Right cardiac atrium (tissue), 5 donors: ENCODE data around the gene ZSWIM2. TPM values are rescaled to one million over a fixed set of nuclear protein-coding genes. Genes with fewer than 3 reads are reported as not detected.
"Not testable (repeated sequence)": the region's sequence is repeated elsewhere in the genome, so short reads cannot be mapped to it uniquely, and the experiment has no call there.

Experiments
- ATAC-seq, 2 donors: fragments of 200-7000 bp; cut with Tn5 transposase; one replicate each; pipeline versions ENCODE4 v1.8.0 to v1.9.1; 2020; ENCODE audit warnings: moderate library complexity in 2 of 2, mild to moderate bottlenecking in 1 of 2
- DNase-seq, 3 donors: peaks; one replicate each; pipeline ENCODE4 v3.0.0-alpha.2; 2020
- H3K27ac ChIP-seq: one replicate; pipeline ENCODE4 v1.5.1; 2013; ENCODE audit warnings: mild to moderate bottlenecking, low read length, control low read depth, moderate library complexity
- H3K27me3 ChIP-seq: one replicate; pipeline ENCODE4 v1.6.1; 2013; ENCODE audit not compliant: control insufficient read depth, insufficient read depth
- H3K4me1 ChIP-seq: one replicate; pipeline ENCODE4 v1.6.1; 2013; ENCODE audit warnings: low read length; ENCODE audit not compliant: control insufficient read depth, insufficient read depth
- H3K4me3 ChIP-seq: one replicate; pipeline ENCODE4 v1.5.1; 2013; ENCODE audit warnings: low read length, control low read depth
- H3K9me3 ChIP-seq: one replicate; pipeline ENCODE4 v1.6.1; 2013; ENCODE audit warnings: low read length; ENCODE audit not compliant: control insufficient read depth
- WGBS: extraction: QIAGEN DNeasy Blood & Tissue Kit; methylation state at CpG from one replicate; pipeline ENCODE4 v1.1.7; 2013; 5-methylcytosine and 5-hydroxymethylcytosine counted together
- intact Hi-C, 4 donors: fragments of 100-400 bp; cut with DNase I; formaldehyde crosslinking; loops; one replicate each; pipeline versions ENCODE4 v1.11.0 to v1.14.0; 2022 to 2023
- polyA plus RNA-seq: library from polyadenylated mRNA; stranded (reverse); fragments of 200-250 nt; gene quantifications from one replicate; pipeline ENCODE4 v1.2.3, GENCODE V29; 2013
- total RNA-seq, 4 donors: library from RNA; stranded (reverse); fragmentation: NEBNext Ultra II Directional; extraction: Animal tissue kit (Norgen Biotek cat#: 25700); gene quantifications; one replicate each; pipeline ENCODE4 v1.2.1, GENCODE V29; 2021
- donor health status: healthy with polysubstance abuse.
- donor health status: DM: no; HTN: yes; CAD: no.
- donor health status: DM: no; HTN: no; CAD: no.
- donor health status: DM: no; HTN: yes; CAD: no; lungs with severe emphysema.
- donor health status: DM: yes; HTN: yes; CAD: no.

The ZSWIM2 gene
- total and polyA plus RNA-seq, 5 donors = not detected

- no peaks in the 10 kb centered on the region for H3K27me3 ChIP-seq
- no peak overlapping the region for H3K4me3 ChIP-seq
- intact Hi-C loops = no loop called here
- ATAC-seq (no peak), DNase-seq (no peak)
- H3K27ac ChIP-seq = no peak overlapping the region
- no peaks in the 10 kb centered on the region for H3K4me1 ChIP-seq
- 59% methylated on average over 3 of the region's 3 CpGs for WGBS
- H3K9me3 ChIP-seq = no peaks in the 10 kb centered on the region
Observed at GRCh38 chr2:186841940-186842339, 7.0 kb downstream of the ZSWIM2 start.

GRCh38 chr2:186835628-186836027 is 13.3 kb downstream of the ZSWIM2 start:
- no peak overlapping the region for H3K4me3 ChIP-seq
- 50% methylated on average over 1 of the region's 1 CpG for WGBS
- DNase-seq = no peak
- H3K27ac ChIP-seq = no peak overlapping the region
- ATAC-seq = no peak
- H3K9me3 ChIP-seq = no peaks in the 10 kb centered on the region
- H3K4me1 ChIP-seq = no peaks in the 10 kb centered on the region
- H3K27me3 ChIP-seq = no peaks in the 10 kb centered on the region
- intact Hi-C loops = no loop called here

GRCh38 chr2:186827862-186828492 is 21.0 kb downstream of the ZSWIM2 start:
- no peaks in the 10 kb centered on the region for H3K4me1 ChIP-seq
- DNase-seq (no peak), ATAC-seq (no peak)
- intact Hi-C loops = no loop called here
- H3K4me3 ChIP-seq = no peak overlapping the region
- WGBS = 65% methylated on average over 2 of the region's 2 CpGs
- no peaks in the 10 kb centered on the region for H3K9me3 ChIP-seq
- H3K27ac ChIP-seq = no peak overlapping the region
- H3K27me3 ChIP-seq = no peaks in the 10 kb centered on the region

GRCh38 chr2:186827411-186827810 is 21.6 kb downstream of the ZSWIM2 start:
- intact Hi-C loops = no loop called here
- Histone ChIP-seq H3K4me1 (no peaks in the 10 kb centered on the region), H3K9me3 (no peaks in the 10 kb centered on the region), H3K27me3 (no peaks in the 10 kb centered on the region), H3K27ac (no peak overlapping the region), H3K4me3 (no peak overlapping the region)
- no peak for DNase-seq
- 91% methylated on average over 2 of the region's 2 CpGs for WGBS
- ATAC-seq = no peak

- ATAC-seq = no peak
- intact Hi-C loops = no loop called here
- H3K4me3 ChIP-seq = no peak overlapping the region
- no peak for DNase-seq
- H3K9me3 ChIP-seq = no peaks in the 10 kb centered on the region
- H3K4me1 ChIP-seq = no peaks in the 10 kb centered on the region
- WGBS = 91% methylated on average over 2 of the region's 2 CpGs
- H3K27ac ChIP-seq = no peak overlapping the region
- H3K27me3 ChIP-seq = no peaks in the 10 kb centered on the region
Observed at GRCh38 chr2:186822323-186822722, 26.6 kb downstream of the ZSWIM2 start.

GRCh38 chr2:186820303-186820702 is 28.7 kb downstream of the ZSWIM2 start:
- ATAC-seq (no peak), DNase-seq (no peak)
- intact Hi-C loops = no loop called here
- Histone ChIP-seq H3K4me1 (no peaks in the 10 kb centered on the region), H3K27me3 (no peaks in the 10 kb centered on the region), H3K9me3 (no peaks in the 10 kb centered on the region), H3K4me3 (no peak overlapping the region), H3K27ac (no peak overlapping the region)
- WGBS = 77% methylated on average over 7 of the region's 7 CpGs

- H3K27me3 ChIP-seq, H3K4me1 ChIP-seq, intact Hi-C loops, DNase-seq, ATAC-seq, H3K9me3 ChIP-seq, H3K4me3 ChIP-seq, H3K27ac ChIP-seq: not testable (repeated sequence)
- WGBS = 86% methylated on average over 6 of the region's 6 CpGs
Observed at GRCh38 chr2:186811760-186812159, 37.2 kb downstream of the ZSWIM2 start.

- H3K27ac ChIP-seq = no peak overlapping the region
- WGBS = 92% methylated on average over 1 of the region's 1 CpG
- ATAC-seq = no peak
Observed at GRCh38 chr2:186806591-186806990, 42.4 kb downstream of the ZSWIM2 start.

GRCh38 chr2:186798604-186799003 is 50.4 kb downstream of the ZSWIM2 start:
- H3K27ac ChIP-seq, ATAC-seq, H3K9me3 ChIP-seq, DNase-seq, H3K4me1 ChIP-seq, intact Hi-C loops, H3K27me3 ChIP-seq, H3K4me3 ChIP-seq: not testable (repeated sequence)
- 91% methylated on average over 1 of the region's 1 CpG for WGBS

More at GRCh38 chr2:186806591-186806990, 42.4 kb downstream of the ZSWIM2 start:
- Histone ChIP-seq H3K4me1 (no peaks in the 10 kb centered on the region), H3K9me3 (no peaks in the 10 kb centered on the region), H3K27me3 (no peaks in the 10 kb centered on the region), H3K4me3 (no peak overlapping the region)
- intact Hi-C loops = no loop called here
- DNase-seq = no peak

- ATAC-seq (no peak), DNase-seq (no peak)
- Histone ChIP-seq H3K4me1 (no peaks in the 10 kb centered on the region), H3K4me3 (no peak overlapping the region), H3K27me3 (no peaks in the 10 kb centered on the region), H3K27ac (no peak overlapping the region), H3K9me3 (peaks cover 2% of the 10 kb centered on the region)
- 88% methylated on average over 4 of the region's 4 CpGs for WGBS
- intact Hi-C loops = no loop called here
Observed at GRCh38 chr2:186784930-186785329, 64.0 kb downstream of the ZSWIM2 start.

GRCh38 chr2:186783254-186783653 is 65.7 kb downstream of the ZSWIM2 start:
- peaks cover 2% of the 10 kb centered on the region for H3K9me3 ChIP-seq

More at GRCh38 chr2:186783254-186783653, 65.7 kb downstream of the ZSWIM2 start:
- ATAC-seq (no peak), DNase-seq (no peak)
- H3K4me3 ChIP-seq = no peak overlapping the region
- no peak overlapping the region for H3K27ac ChIP-seq
- intact Hi-C loops = no loop called here
- H3K4me1 ChIP-seq = no peaks in the 10 kb centered on the region
- no peaks in the 10 kb centered on the region for H3K27me3 ChIP-seq
